Neural progenitor cell (in vitro differentiated cells): ENCODE measurements around the gene PCNT.

Source experiments
- CTCF ChIP-seq: fragments of 200-600 bp; sonication (generic); IDR thresholded peaks from 2 replicates; pipeline ENCODE4 v1.5.1; 2017; ENCODE audit warnings: antibody characterized with exemption, mild to moderate bottlenecking
- EZH2 ChIP-seq: fragments of 200-600 bp; sonication (generic); IDR thresholded peaks from 2 replicates; pipeline ENCODE4 v1.6.1; 2017; ENCODE audit warnings: antibody characterized with exemption, mild to moderate bottlenecking, moderate library complexity
- EZH2phosphoT487 ChIP-seq: fragments of 200-600 bp; sonication (generic); IDR thresholded peaks from 2 replicates; pipeline ENCODE4 v1.6.1; 2017; ENCODE audit warnings: antibody characterized with exemption

- TF ChIP-seq CTCF (no peak), EZH2 (no peak), EZH2phosphoT487 (no peak)
Observed at GRCh38 chr21:46456750-46457149, 132.8 kb downstream of the PCNT start.
